MCF 10A (cell line): ENCODE measurements around the gene TROAP. TPM values are rescaled to one million over a fixed set of nuclear protein-coding genes. Genes with fewer than 3 reads are reported as not detected.

Experiments
- BruUV-seq: library from RNA; stranded (reverse); fragments of 400-500 nt; replicated peaks from 2 replicates; lab custom pipeline; 2021; lab: Mats Ljungman, UMichigan
- CTCF ChIA-PET: fragments of 300-600 bp; sonication (Branson Sonifier 250); formaldehyde crosslinking; extraction: SDS; loops from one replicate; lab custom pipeline; 2021; ENCODE audit warnings: antibody characterized with exemption, inconsistent platforms; lab: Yijun Ruan, JAX
- POLR2A ChIA-PET: fragments of 300-600, 350-650 bp; sonication (Branson Sonifier 250); formaldehyde crosslinking; extraction: SDS; loops from one replicate; lab custom pipeline; 2020; ENCODE audit warnings: antibody characterized with exemption, inconsistent platforms; lab: Yijun Ruan, JAX
- DNase-seq: peaks from one replicate; pipeline ENCODE4 v3.0.0-alpha.2; 2018; ENCODE audit not compliant: unreplicated experiment
- H3K27ac Mint-ChIP-seq: one replicate; pipeline ENCODE4 v1.8.0; 2022; ENCODE audit warnings: mild to moderate bottlenecking, low read depth, mixed read lengths; ENCODE audit not compliant: unreplicated experiment
- H3K27me3 Mint-ChIP-seq: one replicate; pipeline ENCODE4 v1.8.0; 2022; ENCODE audit warnings: mixed read lengths; ENCODE audit not compliant: insufficient read depth, unreplicated experiment
- H3K36me3 Mint-ChIP-seq: one replicate; pipeline ENCODE4 v1.8.0; 2022; ENCODE audit warnings: mild to moderate bottlenecking, moderate library complexity, mixed read lengths; ENCODE audit not compliant: insufficient read depth, unreplicated experiment
- H3K4me1 Mint-ChIP-seq: one replicate; pipeline ENCODE4 v1.8.0; 2022; ENCODE audit warnings: mixed read lengths; ENCODE audit not compliant: insufficient read depth, unreplicated experiment
- H3K4me3 Mint-ChIP-seq: one replicate; pipeline ENCODE4 v1.8.0; 2022; ENCODE audit warnings: mild to moderate bottlenecking, moderate library complexity, mixed read lengths; ENCODE audit not compliant: unreplicated experiment
- H3K9me3 Mint-ChIP-seq: one replicate; pipeline ENCODE4 v1.8.0; 2022; ENCODE audit warnings: mixed read lengths; ENCODE audit not compliant: unreplicated experiment
- intact Hi-C: fragments of 100-400 bp; cut with micrococcal nuclease; formaldehyde crosslinking; loops from 2 replicates; pipeline ENCODE4 v1.14.1; 2022
- total RNA-seq: library from RNA; stranded (reverse); gene quantifications from 2 replicates; pipeline ENCODE4 v1.2.3, GENCODE V29; 2022
- TF ChIP-seq, protein P1 (sequence below): fragments of 200-600 bp; IDR thresholded peaks from one replicate; pipeline ENCODE4 v1.8.0; 2022; ENCODE audit warnings: antibody characterized with exemption, mild to moderate bottlenecking; ENCODE audit not compliant: unreplicated experiment

Gene TROAP
- total RNA-seq, 1 experiment from 2014 or later, result 41.9 TPM

DNA sequence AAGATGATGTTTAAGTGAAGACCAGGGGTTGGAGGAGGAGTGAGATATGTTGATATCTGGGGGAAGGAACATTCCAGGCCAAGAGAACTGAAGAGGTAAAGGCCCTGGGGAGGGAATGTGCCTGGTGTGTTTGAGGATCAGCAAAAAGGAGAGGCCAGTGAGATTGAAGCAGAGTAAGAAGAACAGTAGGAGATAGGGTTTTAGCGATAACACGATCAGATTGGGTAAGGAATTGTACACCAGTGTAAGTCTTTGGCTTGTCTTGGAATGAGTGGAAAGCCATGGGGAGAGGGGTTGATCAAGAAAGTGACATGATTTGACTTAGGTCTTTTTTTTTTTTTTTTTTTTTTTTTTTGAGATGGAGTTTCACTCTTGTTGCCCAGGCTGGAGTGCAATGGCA is 4.8 kb downstream of the TROAP start:
- no peaks in the 10 kb centered on the region for H3K27me3 Mint-ChIP-seq
- no TSS peak for BruUV-seq
- ChIA-PET CTCF (no interaction called here), POLR2A (no interaction called here)
- TF ChIP-seq, protein P1, sequence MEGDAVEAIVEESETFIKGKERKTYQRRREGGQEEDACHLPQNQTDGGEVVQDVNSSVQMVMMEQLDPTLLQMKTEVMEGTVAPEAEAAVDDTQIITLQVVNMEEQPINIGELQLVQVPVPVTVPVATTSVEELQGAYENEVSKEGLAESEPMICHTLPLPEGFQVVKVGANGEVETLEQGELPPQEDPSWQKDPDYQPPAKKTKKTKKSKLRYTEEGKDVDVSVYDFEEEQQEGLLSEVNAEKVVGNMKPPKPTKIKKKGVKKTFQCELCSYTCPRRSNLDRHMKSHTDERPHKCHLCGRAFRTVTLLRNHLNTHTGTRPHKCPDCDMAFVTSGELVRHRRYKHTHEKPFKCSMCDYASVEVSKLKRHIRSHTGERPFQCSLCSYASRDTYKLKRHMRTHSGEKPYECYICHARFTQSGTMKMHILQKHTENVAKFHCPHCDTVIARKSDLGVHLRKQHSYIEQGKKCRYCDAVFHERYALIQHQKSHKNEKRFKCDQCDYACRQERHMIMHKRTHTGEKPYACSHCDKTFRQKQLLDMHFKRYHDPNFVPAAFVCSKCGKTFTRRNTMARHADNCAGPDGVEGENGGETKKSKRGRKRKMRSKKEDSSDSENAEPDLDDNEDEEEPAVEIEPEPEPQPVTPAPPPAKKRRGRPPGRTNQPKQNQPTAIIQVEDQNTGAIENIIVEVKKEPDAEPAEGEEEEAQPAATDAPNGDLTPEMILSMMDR, result no peak
- intact Hi-C loops, result no loop called here
- DNase-seq, result no peak
- H3K4me1 Mint-ChIP-seq, result peaks cover 5% of the 10 kb centered on the region
- H3K9me3 Mint-ChIP-seq, result no peaks in the 10 kb centered on the region
- no peak overlapping the region for H3K27ac Mint-ChIP-seq
- H3K36me3 Mint-ChIP-seq, result peaks cover 5% of the 10 kb centered on the region
- no peak overlapping the region for H3K4me3 Mint-ChIP-seq

DNA sequence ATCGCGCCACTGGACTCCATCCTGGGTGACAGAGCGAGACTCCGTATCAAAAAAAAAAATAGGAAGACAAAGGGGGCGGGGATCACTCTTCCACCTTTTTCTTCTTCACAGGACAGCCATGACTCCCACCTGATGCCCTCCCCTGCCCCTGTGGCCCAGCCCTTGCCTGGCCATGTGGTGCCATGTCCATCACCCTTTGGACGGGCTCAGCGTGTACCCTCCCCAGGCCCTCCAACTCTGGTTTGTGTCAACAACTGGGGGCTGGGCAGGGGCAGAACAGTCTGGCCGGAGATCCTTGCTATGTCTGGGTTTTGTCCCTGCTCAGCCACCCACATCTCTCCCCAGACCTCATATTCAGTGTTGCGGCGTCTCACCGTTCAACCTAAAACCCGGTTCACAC is 5.8 kb downstream of the TROAP start:
- CTCF ChIA-PET, result interaction anchor here (0.5 to 1.2 kb wide), 2 partner anchors 251 to 255 kb away, joined by 3 read pairs; no protein-coding TSS in a partner anchor
- BruUV-seq, result no TSS peak
- Mint-ChIP-seq H3K4me3 (no peak overlapping the region), H3K27ac (no peak overlapping the region), H3K4me1 (no peaks in the 10 kb centered on the region), H3K27me3 (no peaks in the 10 kb centered on the region), H3K9me3 (no peaks in the 10 kb centered on the region), H3K36me3 (peaks cover 5% of the 10 kb centered on the region)
- intact Hi-C loops, result no loop called here
- TF ChIP-seq, protein P1, result no peak
- no peak for DNase-seq
- POLR2A ChIA-PET, result no interaction called here

DNA sequence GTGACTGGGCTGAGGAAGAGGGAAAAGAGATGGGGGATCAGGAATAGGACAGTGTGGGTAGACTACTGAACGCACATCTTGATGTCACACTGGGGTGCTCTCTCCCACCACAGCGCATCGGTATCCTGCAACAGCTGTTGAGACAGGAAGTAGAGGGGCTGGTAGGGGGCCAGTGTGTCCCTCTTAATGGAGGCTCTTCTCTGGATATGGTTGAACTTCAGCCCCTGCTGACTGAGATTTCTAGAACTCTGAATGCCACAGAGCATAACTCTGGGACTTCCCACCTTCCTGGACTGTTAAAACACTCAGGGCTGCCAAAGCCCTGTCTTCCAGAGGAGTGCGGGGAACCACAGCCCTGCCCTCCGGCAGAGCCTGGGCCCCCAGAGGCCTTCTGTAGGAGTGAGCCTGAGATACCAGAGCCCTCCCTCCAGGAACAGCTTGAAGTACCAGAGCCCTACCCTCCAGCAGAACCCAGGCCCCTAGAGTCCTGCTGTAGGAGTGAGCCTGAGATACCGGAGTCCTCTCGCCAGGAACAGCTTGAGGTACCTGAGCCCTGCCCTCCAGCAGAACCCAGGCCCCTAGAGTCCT is 7.1 kb downstream of the TROAP start:
- Mint-ChIP-seq H3K9me3 (no peaks in the 10 kb centered on the region), H3K27me3 (no peaks in the 10 kb centered on the region), H3K4me3 (no peak overlapping the region), H3K4me1 (no peaks in the 10 kb centered on the region), H3K36me3 (no peaks in the 10 kb centered on the region), H3K27ac (no peak overlapping the region)
- BruUV-seq, result no TSS peak
- CTCF ChIA-PET, result interaction anchor here (0.6 to 2.9 kb wide), 5 partner anchors 17 to 184 kb away, joined by 3 to 19 read pairs (median 9); partner anchors contain the start of gene DNAJC22
- POLR2A ChIA-PET, result interaction anchor here (0.7 kb wide), 1 partner anchor 12 kb away, joined by 3 read pairs; no protein-coding TSS in a partner anchor
- TF ChIP-seq, protein P1, result no peak
- intact Hi-C loops, result no loop called here
- no peak for DNase-seq

DNA sequence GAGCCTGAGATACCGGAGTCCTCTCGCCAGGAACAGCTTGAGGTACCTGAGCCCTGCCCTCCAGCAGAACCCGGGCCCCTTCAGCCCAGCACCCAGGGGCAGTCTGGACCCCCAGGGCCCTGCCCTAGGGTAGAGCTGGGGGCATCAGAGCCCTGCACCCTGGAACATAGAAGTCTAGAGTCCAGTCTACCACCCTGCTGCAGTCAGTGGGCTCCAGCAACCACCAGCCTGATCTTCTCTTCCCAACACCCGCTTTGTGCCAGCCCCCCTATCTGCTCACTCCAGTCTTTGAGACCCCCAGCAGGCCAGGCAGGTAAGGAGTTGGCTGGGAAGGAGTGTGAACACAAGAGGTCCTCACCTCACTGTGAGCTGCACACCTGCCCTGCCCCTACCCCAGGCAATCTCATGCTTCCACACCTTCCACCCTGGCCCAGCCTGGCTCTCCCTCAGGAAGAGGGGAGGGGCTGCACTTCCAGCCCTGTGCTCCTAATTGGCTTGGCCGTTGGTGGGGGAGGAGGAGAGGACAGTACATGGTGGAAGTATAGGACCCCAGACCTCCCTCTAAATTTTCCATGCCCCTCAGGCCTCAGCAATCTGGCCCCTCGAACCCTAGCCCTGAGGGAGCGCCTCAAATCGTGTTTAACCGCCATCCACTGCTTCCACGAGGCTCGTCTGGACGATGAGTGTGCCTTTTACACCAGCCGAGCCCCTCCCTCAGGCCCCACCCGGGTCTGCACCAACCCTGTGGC is 7.8 kb downstream of the TROAP start:
- no peak for DNase-seq
- TF ChIP-seq, protein P1, result no peak
- intact Hi-C loops, result no loop called here
- H3K27ac Mint-ChIP-seq, result no peak overlapping the region
- H3K9me3 Mint-ChIP-seq, result no peaks in the 10 kb centered on the region
- ChIA-PET CTCF (interaction anchor here (0.5 to 2.9 kb wide), 20 partner anchors 8 to 731 kb away, joined by 3 to 19 read pairs (median 4); partner anchors contain the start of genes DNAJC22 and PRPH), POLR2A (no interaction called here)
- no TSS peak for BruUV-seq
- H3K36me3 Mint-ChIP-seq, result no peaks in the 10 kb centered on the region
- no peak overlapping the region for H3K4me3 Mint-ChIP-seq
- no peaks in the 10 kb centered on the region for H3K27me3 Mint-ChIP-seq
- H3K4me1 Mint-ChIP-seq, result no peaks in the 10 kb centered on the region
